Measurements from ENCODE around the gene FBXO24.

FBXO24 gene

GRCh38 chr7:100604976-100605911 lies 19.1 kb downstream of the FBXO24 start:
- peak overlapping the region; percentile 78 for H3K27ac ChIP-seq
- ChIA-PET CTCF (interaction anchor here (0.7 to 1.1 kb wide), 4 partner anchors 11 to 41 kb away, joined by 3 to 6 read pairs (median 4); partner anchors contain the start of genes FBXO24 and LRCH4), POLR2A (ENCODE audit: low non-redundant PET) (no interaction called here)
- DNase-seq (ENCODE audit: low spot score): peak; percentile 13
- TF ChIP-seq CTCF (conservative IDR thresholded peaks at IDR 0.05; ENCODE audit: low read depth): no peak

GRCh38 chr7:100606313-100606712 lies 20.2 kb downstream of the FBXO24 start:
- ChIA-PET CTCF (interaction anchor here (0.6 to 1.1 kb wide), 3 partner anchors 10 to 53 kb away, joined by 3 to 7 read pairs (median 6); no protein-coding TSS in a partner anchor), POLR2A (ENCODE audit: low non-redundant PET) (no interaction called here)
- TF ChIP-seq CTCF (conservative IDR thresholded peaks at IDR 0.05; ENCODE audit: low read depth): no peak
- no peak for DNase-seq (ENCODE audit: low spot score)
- H3K27ac ChIP-seq: peak overlapping the region; percentile 78

GRCh38 chr7:100607111-100607510 lies 21.0 kb downstream of the FBXO24 start:
- ChIA-PET POLR2A (ENCODE audit: low non-redundant PET) (no interaction called here), CTCF (interaction anchor here (0.6 to 1.1 kb wide), 2 partner anchors 47 to 194 kb away, joined by 3 to 7 read pairs; no protein-coding TSS in a partner anchor)
- H3K27ac ChIP-seq: peak overlapping the region; percentile 78
- no peak for TF ChIP-seq CTCF (conservative IDR thresholded peaks at IDR 0.05; ENCODE audit: low read depth)
- DNase-seq (ENCODE audit: low spot score): no peak

GRCh38 chr7:100609958-100610357 lies 23.8 kb downstream of the FBXO24 start:
- peak overlapping the region; percentile 16; the same call in 1 of the 2 replicates for H3K27ac ChIP-seq
- TF ChIP-seq CTCF (conservative IDR thresholded peaks at IDR 0.05; ENCODE audit: low read depth): no peak
- DNase-seq (ENCODE audit: low spot score): no peak
- CTCF ChIA-PET: no interaction called here
- POLR2A ChIA-PET (ENCODE audit: low non-redundant PET): no interaction called here

- ChIA-PET CTCF (interaction anchor here (0.8 to 1.8 kb wide), 4 partner anchors 21 to 105 kb away, joined by 3 to 7 read pairs (median 4); no protein-coding TSS in a partner anchor), POLR2A (ENCODE audit: low non-redundant PET) (interaction anchor here (0.6 to 1.5 kb wide), 3 partner anchors 26 to 825 kb away, joined by 3 to 7 read pairs (median 6); partner anchors contain the start of genes FBXO24 and LRCH4)
- peak; percentile 99 for DNase-seq (ENCODE audit: low spot score)
- peak within 1 kb of the TSS; percentile 91 for H3K27ac ChIP-seq
- TF ChIP-seq CTCF (conservative IDR thresholded peaks at IDR 0.05; ENCODE audit: low read depth): no peak
These were observed 26.0 kb downstream of the FBXO24 start, which contains the start of gene MOSPD3 for GRCh38 chr7:100611983-100612729. MOSPD3 (plus strand) TSS chr7:100612540; CDS start chr7:100612792, 252 bp downstream.

All from RWPE1 (cell line).